K562 (cell line): ENCODE measurements around the gene INS. TPM values are rescaled to one million over a fixed set of nuclear protein-coding genes. Genes with fewer than 3 reads are reported as not detected.
A peak's percentile ranks its signal among the peaks of the same experiment; 100 is the strongest.

ENCODE experiments used
- ATAC-seq: fragments of 200-7000 bp; cut with Tn5 transposase; 3 replicates; pipeline ENCODE4 v1.9.1; 2020; ENCODE audit warnings: moderate library complexity
- BruUV-seq: library from RNA; stranded (reverse); fragments of 400-500 nt; replicated peaks from 2 replicates; lab custom pipeline; 2021; lab: Mats Ljungman, UMichigan
- CTCF ChIA-PET: fragments of 300-600 bp; formaldehyde crosslinking; extraction: SDS; loops from one replicate; lab custom pipeline; 2021; ENCODE audit warnings: low intra/inter-chr PET ratio; lab: Yijun Ruan, JAX
- POLR2A ChIA-PET: fragments of 300-600, 350-650 bp; sonication (Branson Sonifier 250); formaldehyde crosslinking; extraction: SDS; loops from one replicate; lab custom pipeline; 2021; ENCODE audit warnings: antibody characterized with exemption, inconsistent platforms; lab: Yijun Ruan, JAX
- DNase-seq, 4 experiments: peaks; one replicate each; pipeline versions ENCODE4 v3.0.0 to v3.0.0-alpha.2; 2011 to 2018; ENCODE audit warnings: low spot score in 3 of 4, mixed read lengths in 3 of 4; ENCODE audit errors: extremely low read depth in 1 of 4
- FAIRE-seq: peaks from 2 replicates; lab custom pipeline; 2011; peaks lifted over from hg19 to GRCh38; lab: Jason Lieb, UNC
- H2AFZ ChIP-seq: 2 replicates; pipeline ENCODE4 v1.6.0; 2011; ENCODE audit warnings: low read depth, low read length, control low read depth, inconsistent platforms
- H3K27ac ChIP-seq: fragments of 200-600 bp; 3 replicates; pipeline ENCODE4 v1.8.0; 2011; ENCODE audit warnings: low read depth, mild to moderate bottlenecking, control low read depth, inconsistent platforms, low read length, moderate library complexity, mixed read lengths; ENCODE audit errors: extremely low read depth
- H3K27me3 ChIP-seq, 2 experiments: fragments of 300-600 bp in 1 of 2; 2 replicates in 1 of 2; 3 replicates in 1 of 2; pipeline versions ENCODE4 v1.6.0 to v1.8.0; 2011; ENCODE audit warnings: inconsistent platforms in 2 of 2, low read length in 2 of 2, mild to moderate bottlenecking in 1 of 2, mixed read lengths in 1 of 2, moderate library complexity in 1 of 2; ENCODE audit not compliant: control insufficient read depth in 2 of 2, insufficient read depth in 2 of 2
- H3K36me3 ChIP-seq: fragments of 300-600 bp; 3 replicates; pipeline ENCODE4 v1.8.0; 2011; ENCODE audit warnings: mild to moderate bottlenecking, low read length, inconsistent platforms; ENCODE audit not compliant: control insufficient read depth, insufficient read depth
- H3K4me1 ChIP-seq, 2 experiments: fragments of 200-600 bp in 1 of 2; replicated peaks in 1 of 2; 2 replicates in 1 of 2; 3 replicates in 1 of 2; pipeline versions ENCODE4 v1.5.1 to v1.8.0; 2011; ENCODE audit warnings: inconsistent platforms in 2 of 2, low read length in 2 of 2, mild to moderate bottlenecking in 1 of 2, mixed read lengths in 1 of 2, moderate library complexity in 1 of 2; ENCODE audit not compliant: control insufficient read depth in 2 of 2, insufficient read depth in 2 of 2
- H3K4me2 ChIP-seq: 2 replicates; pipeline ENCODE4 v1.6.1; 2011; ENCODE audit warnings: low read length, control low read depth, inconsistent platforms, mixed read lengths; ENCODE audit not compliant: insufficient read depth
- H3K4me3 ChIP-seq: fragments of 200-600 bp; sonication (generic), shearing (Covaris generic); 2 replicates; pipeline ENCODE4 v1.5.1; 2016; ENCODE audit warnings: control low read depth, inconsistent platforms
- H3K79me2 ChIP-seq: fragments of 200-600 bp; 3 replicates; pipeline ENCODE4 v1.8.0; 2011; ENCODE audit warnings: low read length, inconsistent platforms; ENCODE audit not compliant: control insufficient read depth, insufficient read depth
- H3K9ac ChIP-seq, 2 experiments: 2 replicates each; pipeline versions ENCODE4 v1.6.0 to v1.6.1; 2011; ENCODE audit warnings: low read depth in 2 of 2, low read length in 2 of 2, control low read depth in 1 of 2, inconsistent platforms in 1 of 2, mild to moderate bottlenecking in 1 of 2, mixed read lengths in 1 of 2; ENCODE audit not compliant: insufficient read depth in 1 of 2
- H3K9me1 ChIP-seq: one replicate; pipeline ENCODE4 v1.6.0; 2011; ENCODE audit warnings: inconsistent platforms, mild to moderate bottlenecking, low read length, moderate library complexity; ENCODE audit not compliant: control insufficient read depth, insufficient read depth
- H3K9me3 ChIP-seq: replicated peaks from 2 replicates; pipeline ENCODE4 v1.5.1; 2011; ENCODE audit warnings: low read depth, low read length, inconsistent platforms; ENCODE audit not compliant: control insufficient read depth, insufficient read depth
- H4K20me1 ChIP-seq: replicated peaks from 2 replicates; pipeline ENCODE4 v1.6.1; 2011; ENCODE audit warnings: low read length, inconsistent platforms, mixed read lengths; ENCODE audit not compliant: control insufficient read depth, insufficient read depth
- KHSRP ChIP-seq: fragments of 450-650 bp; IDR thresholded peaks from 2 replicates; pipeline ENCODE4 v1.6.1; 2017
- PHB2 ChIP-seq: fragments of 450-650 bp; IDR thresholded peaks from 2 replicates; pipeline ENCODE4 v1.6.1; 2017; ENCODE audit warnings: low read depth
- ZNF75A ChIP-seq: fragments of 450-650 bp; formaldehyde crosslinking; IDR thresholded peaks from 2 replicates; pipeline ENCODE4 v1.4.0; 2020; ENCODE audit warnings: mild to moderate bottlenecking
- WGBS: fragments of 100-300 bp; shearing (Covaris generic); methylation state at CpG from one replicate; pipeline ENCODE4 v1.1.6; 2016; ENCODE audit warnings: low coverage, mixed read lengths; ENCODE audit not compliant: insufficient coverage; ENCODE audit errors: missing lambda C conversion rate; 5-methylcytosine and 5-hydroxymethylcytosine counted together
- in situ Hi-C: fragments of 300-500 bp; cut with MboI; formaldehyde crosslinking; loops from 4 replicates; pipeline ENCODE4 v1.15.0; 2018; ENCODE audit warnings: inconsistent platforms, mixed read lengths
- intact Hi-C: fragments of 100-400 bp; cut with micrococcal nuclease; formaldehyde crosslinking; loops from 2 replicates; pipeline ENCODE4 v1.14.2; 2022
- polyA plus RNA-seq, 8 experiments: library from polyadenylated mRNA; depleted of rRNA in 4 of 8; stranded (reverse) in 5 of 8; unstranded in 3 of 8; fragments of >200 nt; fragmentation: Nextera tagmentation in 2 of 8; fragmentation: Illumina TruSeq in 1 of 8; extraction: Ambion mirVana in 2 of 8; extraction: Trizol in 1 of 8; gene quantifications; 2 replicates each; pipeline versions ENCODE4 v1.2.1 to v1.2.3, GENCODE V29; 2011 to 2014; ENCODE audit warnings: inconsistent platforms in 1 of 8, missing spikeins in 1 of 8
- total RNA-seq, 7 experiments: library from RNA; depleted of rRNA in 6 of 7; stranded (reverse); fragments of >200 nt in 6 of 7; fragmentation: Illumina TruSeq in 2 of 7; extraction: Trizol in 2 of 7; gene quantifications; 2 replicates each; pipeline versions ENCODE4 v1.2.1 to v1.2.3, GENCODE V29; 2011 to 2021; ENCODE audit warnings: low replicate concordance in 1 of 7
- TF ChIP-seq, protein P1 (sequence below), 3 experiments: IDR thresholded peaks in 2 of 3; conservative IDR thresholded peaks in 1 of 3; 2 replicates each; pipeline ENCODE4 v1.5.1; 2011 to 2012; ENCODE audit warnings: low read length in 3 of 3, mild to moderate bottlenecking in 3 of 3, control low read depth in 2 of 3, improper control_type of control experiment in 1 of 3, inconsistent platforms in 1 of 3, low read depth in 1 of 3, mixed read lengths in 1 of 3, moderate library complexity in 1 of 3; ENCODE audit not compliant: insufficient read depth in 2 of 3
- TF ChIP-seq, protein P2 (sequence below): fragments of 450-650 bp; IDR thresholded peaks from 2 replicates; pipeline ENCODE4 v1.6.1; 2016

Gene INS
- total and polyA plus RNA-seq, 9 of the 15 experiments (the other 6 are each of a cell fraction or from before 2014, with no cell fraction given), result not detected

DNA sequence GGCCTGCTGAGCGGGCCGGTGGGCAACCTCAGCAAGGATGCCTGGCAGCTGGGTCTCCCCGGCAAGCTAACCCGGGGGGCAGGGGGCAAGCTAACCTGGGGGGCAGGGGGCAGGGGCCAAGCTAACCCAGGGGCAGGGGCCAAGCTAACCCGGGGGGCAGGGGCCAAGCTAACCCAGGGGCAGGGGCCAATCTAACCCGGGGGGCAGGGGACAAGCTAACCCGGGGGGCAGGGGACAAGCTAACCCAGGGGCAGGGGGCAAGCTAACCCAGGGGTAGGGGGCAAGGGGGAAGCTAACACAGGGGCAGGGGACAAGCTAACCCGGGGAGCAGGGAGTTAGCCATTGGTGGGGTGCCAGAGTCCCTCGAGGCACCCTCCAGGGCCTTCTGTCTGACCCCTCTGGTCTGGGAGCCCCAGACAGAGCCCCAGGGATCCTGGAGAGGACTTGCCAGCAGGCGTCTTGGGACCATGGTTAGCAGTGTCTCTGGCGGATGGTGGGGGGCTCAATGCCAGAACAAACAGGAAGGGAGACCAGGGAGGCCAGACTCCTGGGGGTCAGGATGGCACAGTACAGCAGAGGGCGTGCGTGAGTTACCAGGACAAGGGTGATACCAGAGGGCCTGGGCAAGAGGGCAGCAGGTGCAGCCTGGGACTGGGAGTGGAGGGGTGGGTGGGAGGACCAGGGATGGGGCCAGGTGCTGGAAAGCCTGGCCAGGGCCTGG, 37.9 kb downstream of the INS start:
- no peak overlapping the region for H3K4me3 ChIP-seq
- peak; percentile 57 for ATAC-seq
- intact Hi-C loops (no loop called here), in situ Hi-C loops (no loop called here)
- H3K9me3 ChIP-seq, result no peaks in the 10 kb centered on the region
- peaks cover 0 to 12% of the 10 kb centered on the region in 2 experiments; a peak in 3 of 5 replicates for H3K27me3 ChIP-seq
- H3K79me2 ChIP-seq, result no peaks in the 10 kb centered on the region
- BruUV-seq, result no TSS peak
- no peak overlapping the region for H2AFZ ChIP-seq
- no peaks in the 10 kb centered on the region for H3K9me1 ChIP-seq
- H3K4me1 ChIP-seq, result no peaks in the 10 kb centered on the region
- TF ChIP-seq KHSRP, result no peak
- TF ChIP-seq PHB2, result no peak
- no peak for TF ChIP-seq ZNF75A (CRISPR knock-in tag)
- TF ChIP-seq, protein P1, sequence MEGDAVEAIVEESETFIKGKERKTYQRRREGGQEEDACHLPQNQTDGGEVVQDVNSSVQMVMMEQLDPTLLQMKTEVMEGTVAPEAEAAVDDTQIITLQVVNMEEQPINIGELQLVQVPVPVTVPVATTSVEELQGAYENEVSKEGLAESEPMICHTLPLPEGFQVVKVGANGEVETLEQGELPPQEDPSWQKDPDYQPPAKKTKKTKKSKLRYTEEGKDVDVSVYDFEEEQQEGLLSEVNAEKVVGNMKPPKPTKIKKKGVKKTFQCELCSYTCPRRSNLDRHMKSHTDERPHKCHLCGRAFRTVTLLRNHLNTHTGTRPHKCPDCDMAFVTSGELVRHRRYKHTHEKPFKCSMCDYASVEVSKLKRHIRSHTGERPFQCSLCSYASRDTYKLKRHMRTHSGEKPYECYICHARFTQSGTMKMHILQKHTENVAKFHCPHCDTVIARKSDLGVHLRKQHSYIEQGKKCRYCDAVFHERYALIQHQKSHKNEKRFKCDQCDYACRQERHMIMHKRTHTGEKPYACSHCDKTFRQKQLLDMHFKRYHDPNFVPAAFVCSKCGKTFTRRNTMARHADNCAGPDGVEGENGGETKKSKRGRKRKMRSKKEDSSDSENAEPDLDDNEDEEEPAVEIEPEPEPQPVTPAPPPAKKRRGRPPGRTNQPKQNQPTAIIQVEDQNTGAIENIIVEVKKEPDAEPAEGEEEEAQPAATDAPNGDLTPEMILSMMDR (IDR thresholded peaks at IDR 0.05 in 2 of 3, conservative IDR thresholded peaks at IDR 0.05 in 1 of 3; ENCODE audit: insufficient read depth in 2 of 3, low read depth in 1 of 3, low read length in 3 of 3), result peak; percentile 18 to 40 (median 27); a peak in 3 of 6 replicates
- TF ChIP-seq, protein P2, sequence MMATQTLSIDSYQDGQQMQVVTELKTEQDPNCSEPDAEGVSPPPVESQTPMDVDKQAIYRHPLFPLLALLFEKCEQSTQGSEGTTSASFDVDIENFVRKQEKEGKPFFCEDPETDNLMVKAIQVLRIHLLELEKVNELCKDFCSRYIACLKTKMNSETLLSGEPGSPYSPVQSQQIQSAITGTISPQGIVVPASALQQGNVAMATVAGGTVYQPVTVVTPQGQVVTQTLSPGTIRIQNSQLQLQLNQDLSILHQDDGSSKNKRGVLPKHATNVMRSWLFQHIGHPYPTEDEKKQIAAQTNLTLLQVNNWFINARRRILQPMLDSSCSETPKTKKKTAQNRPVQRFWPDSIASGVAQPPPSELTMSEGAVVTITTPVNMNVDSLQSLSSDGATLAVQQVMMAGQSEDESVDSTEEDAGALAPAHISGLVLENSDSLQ, result no peak
- POLR2A ChIA-PET, result interaction anchor here (0.6 kb wide), 1 partner anchor 19 kb away, joined by 3 read pairs; no protein-coding TSS in a partner anchor
- no peaks in the 10 kb centered on the region for H4K20me1 ChIP-seq
- whole genome bisulfite sequencing, result 0% methylated on average over 8 of the region's 13 CpGs
- no peak overlapping the region for H3K4me2 ChIP-seq
- CTCF ChIA-PET, result no interaction called here
- no peak overlapping the region for H3K27ac ChIP-seq
- DNase-seq, result peak in 3 of 4 experiments; percentile 11 to 39 (median 26)
- H3K36me3 ChIP-seq, result no peaks in the 10 kb centered on the region
- no peak for FAIRE-seq
- no peak overlapping the region for H3K9ac ChIP-seq
